ENCODE results near the gene BRI3.

Gene BRI3

DNA sequence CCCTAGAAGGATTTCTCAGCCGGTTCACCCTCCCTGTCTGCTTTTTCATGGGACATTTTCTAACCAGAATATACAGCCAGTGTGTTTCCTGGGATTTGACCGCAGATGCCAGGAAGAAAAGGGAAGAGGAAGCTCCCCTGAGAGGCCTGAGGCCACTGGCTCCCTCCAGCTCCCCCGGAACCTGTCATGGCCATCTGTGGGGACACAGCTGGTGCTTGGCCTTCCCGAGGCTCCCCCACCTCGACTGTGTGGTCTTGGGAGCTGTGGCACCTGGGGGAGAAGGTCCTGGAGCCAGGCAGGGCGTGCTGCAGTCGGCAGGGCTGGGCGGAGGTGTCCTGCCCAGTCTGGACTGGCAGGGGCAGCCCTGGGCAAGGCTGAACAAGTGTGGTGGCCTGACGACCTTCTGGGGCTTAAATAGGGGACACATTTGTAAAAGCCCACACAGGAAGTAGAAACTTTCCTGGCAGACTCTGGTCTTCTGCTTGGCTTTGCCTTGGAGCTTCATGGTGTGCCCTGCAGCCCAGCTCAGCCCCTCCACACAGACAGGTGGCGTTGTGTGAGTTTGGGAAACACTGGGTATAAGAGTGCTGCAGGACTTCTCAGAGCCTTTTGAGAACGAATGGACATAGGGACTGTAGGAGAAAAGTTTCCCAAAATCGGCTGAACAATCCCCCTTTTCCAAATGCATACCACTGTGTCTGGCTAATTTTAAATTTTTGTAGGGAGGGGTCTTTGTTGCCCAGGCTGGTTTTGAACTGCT lies 6.8 kb downstream of the BRI3 start:
- DNase-seq: no peak

DNA sequence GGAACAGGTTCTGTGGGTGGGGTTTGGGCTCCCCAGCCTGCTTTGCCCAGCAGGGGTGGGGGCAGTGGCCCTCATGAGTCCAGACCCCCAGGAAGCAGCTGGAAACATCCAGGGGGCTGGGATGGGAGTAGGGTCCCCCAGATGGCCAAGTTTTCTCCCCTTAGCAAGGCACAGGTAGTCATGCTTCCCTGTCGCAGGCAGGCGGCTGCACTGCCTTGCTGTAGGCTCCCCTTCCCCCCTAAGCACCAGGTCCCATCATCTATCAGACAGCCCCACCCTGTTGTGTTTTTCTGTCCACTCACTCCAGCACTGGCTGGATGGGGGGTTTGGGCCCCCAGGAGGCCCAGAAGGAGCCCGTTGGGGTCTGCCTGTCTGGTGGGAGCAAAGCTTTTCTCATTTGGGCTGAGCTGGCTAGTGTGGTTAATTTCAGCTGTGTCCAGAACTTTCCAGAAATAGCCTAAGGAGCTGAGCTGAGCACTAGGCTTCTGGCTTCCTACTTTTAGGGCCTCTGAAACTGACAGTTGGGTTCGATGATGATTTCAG lies 7.9 kb downstream of the BRI3 start:
- DNase-seq: no peak

DNA sequence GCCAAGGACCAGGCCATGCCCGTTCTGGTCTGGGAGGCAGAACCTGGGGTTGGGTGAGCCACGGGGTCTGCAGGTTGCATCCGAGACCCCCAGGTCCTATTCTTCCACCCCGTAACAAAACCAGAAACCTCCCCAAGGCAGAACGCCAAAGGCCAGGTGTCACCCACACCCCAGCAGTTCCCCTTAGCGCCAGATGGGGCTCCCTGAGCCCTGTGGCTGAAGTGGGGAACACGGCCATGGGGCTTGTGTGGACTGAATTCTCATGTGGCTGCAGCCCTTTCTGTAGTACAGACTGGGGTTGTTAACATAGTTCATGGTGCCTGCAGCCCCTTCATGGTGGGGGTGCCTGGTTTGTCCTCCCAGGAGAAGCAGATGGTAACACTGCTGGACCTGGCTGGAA lies 10.2 kb downstream of the BRI3 start:
- DNase-seq: no peak

DNA sequence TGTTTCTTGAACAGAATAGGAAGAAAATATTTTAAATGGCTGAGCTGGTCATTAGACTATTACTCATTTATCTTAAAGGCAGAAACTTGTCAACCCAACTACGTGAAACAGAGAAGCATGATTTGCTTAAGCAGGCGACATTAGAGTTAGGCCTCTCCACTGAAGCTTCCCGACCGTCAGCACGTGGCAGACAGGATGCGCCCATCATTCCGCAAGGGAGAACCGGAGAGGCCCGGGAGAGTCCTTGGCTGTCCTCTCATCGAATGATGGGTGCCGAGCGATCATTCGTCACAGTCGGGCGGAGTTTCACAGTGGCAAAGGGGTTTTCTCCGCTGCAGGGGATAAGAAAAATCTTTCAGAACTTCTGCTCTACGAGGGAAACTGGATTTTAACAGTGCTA lies 11.8 kb downstream of the BRI3 start:
- DNase-seq: no peak

DNA sequence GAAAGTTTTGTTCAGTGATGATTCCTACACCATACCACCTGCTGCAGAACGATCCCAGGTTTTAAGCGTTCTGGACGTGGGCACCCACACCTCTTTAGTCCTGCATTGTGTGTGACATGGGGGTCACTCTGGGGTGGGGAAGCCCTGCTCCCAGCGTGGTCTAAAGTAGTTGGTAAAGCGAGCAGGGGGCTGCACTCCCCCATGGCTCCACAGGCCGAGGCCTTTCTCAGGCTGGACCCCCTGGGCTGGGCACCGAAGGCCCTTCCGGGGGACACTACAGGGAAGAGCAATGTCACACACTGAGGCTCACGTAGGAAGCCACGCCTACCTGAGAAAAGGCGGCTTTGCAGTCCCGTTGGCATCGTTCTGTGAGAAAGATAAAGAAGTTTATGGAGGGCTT lies 12.3 kb downstream of the BRI3 start:
- DNase-seq: no peak

DNA sequence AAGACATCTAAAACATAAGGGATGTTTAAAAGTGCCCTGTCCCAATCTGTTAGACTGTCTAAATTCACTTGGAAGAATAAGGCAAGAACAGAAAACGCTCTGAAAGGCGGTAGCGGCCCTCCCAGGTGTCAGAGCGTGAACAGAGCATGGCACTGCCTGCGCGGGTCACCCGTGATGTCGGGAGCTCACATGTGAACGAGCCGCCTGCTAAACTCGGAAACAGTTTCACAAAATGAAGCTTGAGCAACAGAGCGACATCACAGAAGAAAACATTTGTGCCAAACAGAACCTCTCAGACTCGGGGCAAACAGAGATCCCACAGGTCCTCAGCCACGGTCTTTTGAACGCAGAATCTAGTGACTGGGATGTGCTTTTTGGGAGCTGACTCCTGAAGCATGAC lies 12.8 kb downstream of the BRI3 start:
- DNase-seq: no peak

DNA sequence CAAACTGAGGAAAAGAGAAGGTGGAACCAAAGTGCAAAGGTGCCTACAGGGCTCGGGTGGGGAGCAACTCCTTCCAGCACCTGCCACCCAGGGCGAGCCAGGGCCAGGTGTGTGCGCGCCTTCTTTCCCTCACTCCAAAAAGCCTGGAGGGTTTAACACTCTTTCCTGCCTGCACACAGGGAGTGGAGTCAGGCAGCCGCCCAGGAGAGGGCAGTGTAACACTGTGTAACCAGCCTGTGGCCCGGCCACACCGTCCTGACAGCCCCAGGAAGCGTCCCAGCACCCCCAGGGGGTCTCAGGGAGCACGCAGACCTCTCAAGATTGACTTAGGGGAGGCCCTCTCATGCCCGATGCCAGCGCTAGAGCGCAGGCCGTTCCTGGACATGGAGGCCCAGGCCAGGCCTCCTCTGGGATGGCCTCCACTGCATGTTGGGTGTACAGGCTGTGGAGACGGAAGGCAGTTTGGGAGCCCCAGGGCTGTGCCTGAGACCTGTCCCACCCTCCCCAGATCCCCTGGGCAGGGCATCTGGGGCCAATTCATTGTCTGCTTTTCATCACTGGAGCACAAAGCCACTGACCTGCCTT lies 13.4 kb downstream of the BRI3 start:
- peak; percentile 20 to 29 for DNase-seq

DNA sequence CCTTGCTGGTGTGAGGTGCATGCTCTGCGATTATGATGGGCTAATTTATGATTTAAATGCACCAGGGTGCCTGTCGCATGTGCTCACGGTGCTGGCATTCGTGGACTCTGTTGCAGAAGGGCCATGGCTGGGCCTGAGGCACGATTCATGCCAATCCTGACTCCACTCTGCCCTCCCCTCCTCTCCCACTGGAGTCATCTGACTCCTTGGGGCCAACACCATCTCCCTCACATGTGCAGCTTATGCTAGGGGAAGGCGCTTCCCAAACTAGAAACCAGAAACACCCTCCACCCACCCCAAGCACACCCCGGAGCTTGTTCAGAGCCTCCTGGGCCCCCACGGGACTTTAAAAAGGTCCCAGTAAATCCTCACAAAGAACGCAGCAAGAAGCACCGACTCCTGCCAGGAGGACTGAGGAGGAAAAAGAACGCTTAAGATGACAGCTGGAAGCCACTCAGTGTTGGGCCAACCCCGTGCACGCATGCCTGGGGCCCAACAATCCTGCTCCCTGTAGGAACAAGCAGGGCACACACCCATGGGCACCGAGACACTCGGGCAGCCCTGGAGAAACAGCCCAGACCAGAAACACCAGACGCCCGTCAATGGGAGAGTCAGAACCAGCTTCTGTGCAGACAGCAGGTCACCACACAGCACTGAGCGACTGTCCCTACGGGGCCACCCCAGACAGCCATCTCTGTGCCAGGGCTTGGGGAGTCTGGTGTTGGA lies 14.1 kb downstream of the BRI3 start:
- DNase-seq: no peak

DNA sequence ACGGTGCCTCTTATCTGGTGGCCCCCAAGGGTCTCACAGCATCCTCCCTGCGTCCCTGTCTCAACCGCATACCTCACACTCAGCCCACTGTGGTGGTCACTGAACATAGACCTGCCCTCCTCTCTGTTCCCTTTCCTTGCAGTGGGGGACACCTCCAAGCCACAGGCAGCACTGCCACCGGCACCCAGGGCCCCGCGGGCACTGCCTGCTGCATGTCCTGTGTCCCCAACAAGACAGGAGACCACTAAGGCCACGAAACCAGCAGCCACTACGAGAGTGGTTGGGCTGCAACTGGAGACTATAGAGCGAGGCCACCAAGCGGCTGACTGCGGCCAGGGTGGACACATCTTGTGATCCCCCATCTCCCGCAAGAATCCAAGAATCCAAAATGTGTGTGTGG lies 15.3 kb downstream of the BRI3 start:
- DNase-seq: no peak

DNA sequence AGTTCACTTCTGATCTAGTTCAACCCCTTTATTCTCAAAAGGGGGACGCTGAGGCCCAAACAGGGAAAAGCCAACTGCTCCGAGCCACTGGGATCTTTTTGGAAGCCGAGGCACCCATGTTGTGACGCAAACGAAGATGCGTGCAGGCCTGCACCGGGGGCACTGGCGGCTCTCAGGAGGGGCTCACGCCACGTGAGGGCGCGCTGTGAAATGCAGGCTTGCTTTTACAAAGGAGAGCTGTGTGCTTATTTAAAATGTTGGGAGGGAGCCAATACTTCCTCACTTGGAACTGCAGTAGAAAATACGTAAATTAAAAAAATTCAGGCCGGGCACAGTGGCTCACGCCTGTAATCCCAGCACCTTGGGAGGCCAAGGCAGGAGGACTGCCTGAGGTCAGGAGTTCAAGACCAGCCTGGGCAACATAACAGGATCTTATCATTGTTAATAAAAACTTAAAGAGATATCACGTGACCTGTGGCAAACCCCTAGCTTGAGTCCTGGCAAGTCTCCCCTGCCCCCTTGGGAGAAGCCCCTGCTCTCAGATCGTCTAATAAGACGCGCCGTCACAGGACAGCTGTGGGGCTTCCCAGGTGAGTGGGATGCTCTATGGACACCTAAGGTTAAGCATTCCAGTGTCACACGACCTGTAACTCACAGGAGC lies 16.3 kb downstream of the BRI3 start:
- no peak for DNase-seq

DNA sequence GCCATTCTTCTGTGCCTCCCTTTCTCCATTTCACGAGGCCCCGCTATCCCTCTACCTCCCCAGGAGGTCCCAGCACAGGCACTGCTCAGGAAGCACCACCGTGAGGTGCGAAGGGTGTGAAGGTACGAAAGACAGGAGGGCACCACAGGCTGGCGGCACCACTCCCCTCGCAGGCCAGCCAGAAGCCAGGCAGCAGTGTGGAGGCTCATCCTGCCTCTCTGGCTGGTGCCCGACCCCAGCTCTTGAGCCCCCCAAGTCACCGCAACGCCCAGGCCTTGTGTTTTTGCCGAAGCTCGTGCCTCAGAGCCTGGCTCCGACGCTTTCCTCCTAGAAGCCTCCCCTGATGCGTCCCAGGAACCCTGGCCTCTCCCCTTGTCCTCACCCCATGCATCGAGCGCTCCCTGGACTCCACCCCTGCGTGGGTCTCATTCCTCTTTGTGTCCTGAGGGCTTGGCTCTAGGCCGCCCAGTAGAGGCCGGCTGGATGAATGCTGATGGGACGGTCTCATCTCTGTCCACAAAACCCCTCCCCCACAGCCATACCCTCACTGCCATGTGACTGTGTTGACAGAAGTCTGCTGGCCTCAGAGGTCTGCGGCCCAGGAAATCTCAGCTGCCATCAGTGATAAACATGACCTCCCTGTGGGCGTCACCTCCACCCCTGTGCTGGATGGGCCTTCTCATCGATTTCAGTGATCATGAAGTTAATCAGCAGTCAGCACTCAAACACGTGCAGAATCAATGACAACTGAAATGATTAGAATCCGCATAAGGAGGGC lies 19.3 kb downstream of the BRI3 start:
- DNase-seq: no peak

DNA sequence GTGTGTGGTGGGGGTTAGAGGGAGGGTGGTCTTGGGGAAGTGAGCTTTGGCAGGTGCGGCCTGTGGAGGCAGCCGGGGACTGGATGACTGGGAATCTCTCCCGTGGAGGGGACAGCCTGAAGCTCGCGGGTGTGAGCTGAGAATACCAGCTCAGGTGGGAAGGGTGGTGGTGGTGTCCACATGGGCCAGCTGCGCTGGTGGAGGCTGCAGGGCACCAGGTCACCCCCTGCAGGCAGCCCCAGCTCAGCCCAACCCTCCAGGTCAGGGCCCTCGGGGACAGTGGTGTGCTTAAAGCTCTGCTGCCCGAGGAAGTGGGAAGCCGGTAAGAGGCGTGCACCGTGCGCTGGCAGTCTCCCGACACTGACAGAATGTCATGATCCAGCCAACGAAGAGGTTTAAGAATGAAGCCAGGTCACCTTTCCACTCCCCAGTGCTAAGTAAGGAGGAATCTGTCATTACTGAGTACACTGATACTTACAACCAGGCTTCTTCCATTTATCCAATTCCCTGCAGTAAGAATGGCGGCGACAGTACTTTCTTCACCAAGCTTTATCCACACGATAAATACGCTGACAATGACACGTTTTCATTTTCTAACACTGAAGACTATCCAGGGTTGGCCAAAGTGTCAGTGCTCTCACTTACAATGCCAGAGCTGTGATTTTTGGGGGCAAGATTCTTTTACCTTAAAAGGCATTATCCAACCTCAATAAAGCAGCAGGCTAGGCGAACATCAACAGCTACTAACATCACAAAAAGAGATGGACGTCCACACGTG lies 20.4 kb downstream of the BRI3 start:
- DNase-seq: no peak

DNA sequence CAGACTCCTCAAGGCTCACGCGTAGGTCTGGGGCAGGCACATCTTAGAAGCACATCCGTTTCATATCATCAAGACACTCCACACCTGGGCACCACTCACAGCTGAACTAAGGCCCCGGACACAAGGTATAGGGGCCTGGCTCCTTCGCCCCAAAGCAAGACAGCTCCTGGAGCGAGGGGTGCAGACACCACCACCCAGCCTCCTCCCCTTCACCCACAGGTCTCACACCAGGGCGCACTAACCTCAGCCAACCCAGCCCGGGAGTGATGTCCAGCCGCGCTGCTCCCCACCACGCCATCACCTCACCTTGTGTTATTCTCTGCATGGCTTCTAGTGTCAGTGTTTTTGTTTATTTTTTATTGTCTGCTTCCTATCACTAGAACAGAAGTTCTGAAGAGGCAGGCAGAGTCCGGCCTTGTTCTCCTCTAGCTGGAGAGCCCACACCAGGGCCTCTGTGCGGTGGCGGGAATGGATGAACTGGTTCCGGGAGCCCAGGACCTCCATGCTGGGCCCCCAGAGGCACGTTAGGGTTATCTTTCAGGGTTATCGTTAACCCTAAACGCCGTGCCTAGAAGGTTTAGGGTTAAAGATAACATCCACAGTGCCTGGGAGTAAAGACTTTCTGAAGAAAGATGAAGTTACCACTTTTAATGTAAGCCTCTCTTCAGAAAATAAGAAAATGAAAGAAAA lies 21.8 kb downstream of the BRI3 start:
- no peak for DNase-seq

DNA sequence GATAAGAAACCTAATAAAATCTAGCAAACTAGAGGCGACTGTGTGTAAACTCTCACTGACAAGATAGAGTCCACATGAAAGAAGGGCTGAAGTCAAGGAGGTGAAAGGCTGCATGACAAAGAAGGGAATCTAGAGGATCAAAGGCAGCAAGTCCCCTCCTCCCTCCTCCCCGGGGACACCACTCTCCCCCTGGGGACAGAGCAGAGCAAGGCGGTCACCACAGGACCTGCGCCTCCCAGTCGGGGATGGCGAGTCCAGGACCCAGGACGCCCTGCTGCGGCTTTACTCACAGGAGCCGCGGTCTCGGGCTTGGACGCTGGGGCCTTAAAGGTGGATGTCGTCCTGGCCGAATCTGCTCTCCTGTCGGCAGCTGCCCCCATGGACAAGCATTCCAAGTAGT lies 22.4 kb downstream of the BRI3 start:
- no peak for DNase-seq

DNA sequence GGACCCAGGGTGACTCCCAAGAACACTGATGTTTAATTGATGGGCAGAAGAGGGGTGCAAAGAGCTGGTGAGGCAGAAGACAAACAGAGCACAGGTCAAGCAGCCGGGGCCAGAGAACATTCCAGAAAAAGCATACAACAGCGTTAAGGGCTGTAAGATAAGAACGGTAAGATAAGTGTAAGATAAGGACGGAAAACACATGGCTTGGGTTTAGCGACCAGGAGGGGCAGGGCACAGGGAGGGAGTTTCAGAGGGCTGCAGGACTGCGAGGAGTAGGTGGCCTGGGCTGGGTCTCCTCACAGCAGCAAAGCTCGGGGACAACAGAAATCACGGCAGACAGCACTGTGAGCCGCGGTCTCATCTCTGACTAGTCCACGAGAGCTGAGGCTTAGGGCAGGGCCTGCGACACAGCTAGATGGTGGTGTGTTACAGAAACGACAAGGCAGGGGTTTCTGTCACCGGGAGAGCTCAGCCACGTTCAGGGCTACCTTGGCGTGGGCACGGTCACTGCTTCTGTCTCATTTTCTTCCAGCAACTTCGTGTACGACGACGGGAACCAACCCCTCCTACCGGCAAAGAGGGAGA lies 24.6 kb downstream of the BRI3 start:
- no peak for DNase-seq

DNA sequence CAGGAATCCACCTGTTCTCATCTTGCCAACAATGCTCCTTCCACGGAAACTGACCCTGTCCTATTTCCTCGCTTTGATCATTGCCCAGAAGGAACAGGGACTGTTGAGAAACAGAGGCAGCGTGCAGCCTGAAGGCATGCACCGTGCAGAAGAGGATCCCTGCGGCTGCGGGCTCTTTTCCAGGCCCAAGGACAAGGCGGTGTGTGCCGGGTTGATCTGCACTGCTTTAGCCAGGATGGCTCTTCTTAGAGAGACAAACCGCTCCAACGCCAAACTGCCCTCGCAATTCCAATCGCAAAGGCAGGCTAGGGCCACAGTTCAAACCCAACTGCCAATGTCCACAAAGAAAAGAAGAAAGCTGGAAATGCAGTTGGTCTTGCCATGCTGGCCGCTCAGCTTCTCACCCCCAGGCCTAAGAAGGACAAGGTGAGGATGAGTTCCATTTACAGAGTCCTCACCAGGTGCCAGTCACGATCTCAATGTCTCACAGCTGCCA lies 26.5 kb downstream of the BRI3 start:
- no peak for DNase-seq

DNA sequence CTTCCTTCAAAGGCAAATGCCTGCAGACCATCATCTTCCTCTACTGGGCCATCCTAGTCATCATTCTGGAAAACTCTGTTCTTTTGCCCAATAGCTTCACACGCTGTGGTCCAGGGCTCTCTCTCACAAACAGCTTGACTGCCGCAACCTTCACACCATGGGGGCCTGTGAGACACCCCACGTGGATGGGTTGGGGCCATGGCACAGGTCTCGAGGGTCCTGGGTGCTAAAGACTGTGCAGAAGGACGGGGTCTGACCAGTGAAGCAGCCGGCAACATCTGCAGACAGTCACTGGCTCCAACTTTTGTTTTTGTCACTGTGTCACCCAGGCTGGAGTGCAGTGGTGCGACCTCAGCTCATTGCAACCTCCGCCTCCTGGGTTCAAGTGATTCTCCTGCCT lies 28.1 kb downstream of the BRI3 start:
- DNase-seq: no peak

DNA sequence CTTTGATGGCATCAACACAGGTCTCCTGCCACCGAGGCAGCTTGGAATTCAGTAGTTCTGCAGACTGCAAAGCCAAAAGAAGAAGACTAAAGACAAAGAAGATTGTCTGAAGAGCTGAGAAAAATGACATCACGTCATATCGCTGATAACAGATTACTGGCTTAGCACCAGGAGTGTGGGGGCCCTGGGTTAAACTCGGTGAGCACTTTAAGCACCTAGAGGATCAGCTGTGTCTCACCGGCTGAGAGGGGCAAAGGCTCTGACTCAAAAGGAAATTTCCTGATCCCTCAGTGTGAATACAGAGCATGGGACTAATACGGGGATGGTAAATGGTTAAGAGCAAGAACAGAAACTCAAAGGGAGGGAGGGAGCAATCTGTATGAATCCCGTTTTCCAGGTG lies 30.7 kb downstream of the BRI3 start:
- DNase-seq: no peak

DNA sequence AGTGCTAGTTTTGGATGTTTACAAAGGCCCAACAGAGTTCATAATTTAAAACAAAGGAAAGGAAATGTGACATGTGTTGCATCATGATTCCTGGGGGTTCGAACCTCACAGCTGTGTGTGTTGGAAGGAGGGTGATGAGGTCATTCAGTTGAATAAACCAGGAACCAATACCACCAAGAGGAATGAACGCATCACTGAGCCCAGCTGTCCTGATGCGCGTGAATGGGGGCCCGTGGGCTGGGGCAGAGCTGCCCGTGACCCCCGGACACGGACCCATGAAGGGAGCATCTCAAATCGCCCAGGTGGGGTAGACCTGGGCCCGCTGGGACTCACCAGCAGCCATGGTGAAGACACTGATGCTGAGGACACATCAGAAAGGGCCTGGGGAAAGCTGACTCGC lies 33.0 kb downstream of the BRI3 start:
- DNase-seq: peak in 1 of 2 donors; percentile 56

DNA sequence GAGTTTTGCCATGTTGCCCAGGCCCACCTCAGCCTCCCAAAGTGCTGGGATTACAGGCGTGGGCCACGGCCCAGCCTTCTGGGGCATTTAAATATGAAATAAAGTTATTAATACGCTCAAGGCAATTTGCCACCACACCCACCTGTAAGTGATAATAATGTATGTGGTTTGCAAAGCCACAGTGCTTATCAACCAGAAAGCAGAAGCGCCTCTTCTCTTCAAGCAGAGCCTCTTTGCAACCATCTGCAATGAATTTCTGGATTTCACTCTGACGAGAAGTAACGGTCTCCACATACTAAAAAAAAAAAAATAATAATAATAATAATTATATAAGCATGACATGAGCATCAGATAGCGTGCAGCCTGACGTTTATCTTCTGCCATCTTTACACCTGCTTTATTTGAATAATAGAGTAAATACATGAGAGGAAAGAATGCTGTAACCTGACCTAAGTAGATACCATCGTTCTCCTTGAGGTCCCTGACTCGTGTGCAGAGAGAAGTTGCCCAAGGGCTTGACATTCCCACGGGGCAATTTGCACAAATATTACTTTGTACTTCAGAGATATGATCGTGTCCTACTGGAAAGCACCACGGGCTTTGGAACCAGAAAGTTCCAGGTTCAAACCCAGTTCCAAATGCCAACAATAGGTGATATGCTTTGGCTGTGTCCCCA lies 34.0 kb downstream of the BRI3 start:
- no peak for DNase-seq

All from CD4-positive, alpha-beta T cell treated with Interleukin-1 beta for 1 hour (primary cell).